Measurements from ENCODE around the gene DMRTB1.

Gene DMRTB1

GRCh38 chr1:53435151-53435550, 24.0 kb upstream of the DMRTB1 start:
- no peak for DNase-seq (ENCODE audit: low read depth, low spot score)

DNA sequence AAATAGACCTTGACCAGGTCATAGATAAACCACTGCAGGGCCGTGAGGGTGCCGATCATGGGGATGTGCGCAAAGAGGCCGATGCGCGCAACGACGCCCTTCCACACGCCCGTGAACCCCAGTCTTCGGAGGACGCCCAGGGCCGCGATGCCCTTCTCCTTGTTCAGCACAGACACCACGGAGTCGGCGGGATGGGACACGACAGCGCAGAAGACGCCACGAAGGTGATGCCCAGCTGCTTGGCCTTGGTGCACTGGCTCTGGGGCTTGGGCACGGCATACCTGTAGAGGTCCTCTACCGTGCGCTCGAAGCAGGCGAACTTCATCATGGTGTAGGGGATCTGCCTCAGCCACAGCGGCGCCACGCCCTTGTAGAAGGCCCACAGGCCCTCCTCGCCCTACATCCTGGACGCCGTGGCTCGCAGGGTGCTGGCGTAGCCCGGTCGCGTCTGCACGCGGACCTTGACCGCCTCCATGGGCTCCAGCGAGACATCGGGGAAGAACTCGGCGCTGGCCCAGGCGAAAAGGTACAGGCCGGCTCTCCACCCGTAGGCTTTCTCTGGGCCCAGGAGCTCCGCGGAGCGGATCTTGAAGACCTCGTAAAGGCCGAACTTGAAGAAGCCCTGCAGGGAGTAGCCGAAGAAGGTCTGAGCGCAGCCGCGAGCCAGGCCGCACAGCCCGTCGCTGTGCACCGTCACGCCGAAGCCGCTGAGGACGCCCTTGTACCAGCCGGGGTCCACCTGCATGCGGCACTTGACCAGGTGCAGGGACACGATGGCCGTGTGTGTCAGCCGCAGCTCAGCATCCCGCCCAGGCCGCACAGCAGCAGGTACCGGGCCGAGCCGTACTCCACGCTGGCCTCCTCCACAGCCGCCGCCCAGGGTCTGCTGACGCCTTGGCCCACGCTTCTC, 20.5 kb upstream of the DMRTB1 start:
- no peak for DNase-seq (ENCODE audit: low read depth, low spot score)

DNA sequence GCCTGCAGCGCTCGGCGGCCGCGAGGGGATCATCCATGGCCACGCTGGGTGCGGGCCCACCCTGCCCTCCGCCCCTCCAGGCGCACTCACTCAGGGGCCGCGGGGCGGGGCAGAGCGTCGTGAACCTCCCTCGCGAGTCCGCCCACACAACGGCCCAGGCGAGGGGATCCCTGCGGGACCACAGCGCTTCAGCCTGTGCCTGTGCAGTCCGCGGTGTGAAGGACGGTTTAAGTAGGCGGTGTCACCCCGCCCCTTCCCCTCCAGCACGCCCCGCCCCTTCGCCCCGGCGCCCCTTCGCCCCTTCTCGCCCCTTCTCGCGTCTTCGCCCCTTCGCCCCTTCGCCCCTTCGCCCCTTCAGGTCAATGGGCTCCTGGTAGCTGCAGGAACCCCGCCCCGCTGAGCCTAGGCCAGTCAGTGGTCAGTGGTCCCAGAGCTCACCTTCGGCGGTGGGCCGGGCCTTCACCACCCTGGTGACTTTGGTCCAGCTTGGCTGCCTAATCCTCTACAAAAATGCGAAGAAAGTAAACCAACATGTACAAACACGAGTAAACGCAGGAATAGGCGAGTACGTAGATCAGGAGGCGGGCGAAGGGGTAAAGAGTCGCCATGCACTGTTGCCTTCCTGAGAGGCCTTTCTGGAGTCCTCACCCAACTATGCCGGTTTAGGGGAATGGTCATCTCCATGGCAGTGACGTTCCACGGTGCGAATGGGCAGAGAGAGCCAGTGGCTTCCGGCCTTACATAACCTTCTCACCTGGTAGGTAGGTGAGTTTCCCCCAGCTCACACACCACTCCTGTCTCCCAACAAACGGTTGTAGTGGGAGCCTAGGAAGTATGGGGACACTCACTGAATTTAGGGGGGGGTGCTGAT, 19.6 kb upstream of the DMRTB1 start:
- DNase-seq (ENCODE audit: low read depth, low spot score) = no peak

DNA sequence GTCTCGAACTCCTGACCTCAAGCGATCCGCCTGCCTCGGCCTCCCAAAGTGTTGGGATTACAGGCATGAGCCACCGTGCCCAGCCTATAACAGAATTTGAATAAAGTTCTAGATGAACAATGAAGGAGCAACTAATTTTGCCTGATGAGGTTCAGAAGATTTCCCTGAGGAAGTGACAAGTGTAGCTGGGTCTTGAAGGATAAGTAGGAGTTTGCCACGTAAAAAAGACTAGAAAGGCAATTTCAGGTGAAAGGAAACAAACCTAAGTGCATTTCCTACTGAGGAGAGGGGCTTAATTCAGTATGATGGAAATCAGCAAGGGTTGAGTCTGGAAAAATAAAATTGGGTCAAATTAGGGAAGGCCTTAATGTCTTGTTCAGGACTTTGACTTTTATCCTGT, 18.6 kb upstream of the DMRTB1 start:
- DNase-seq (ENCODE audit: low read depth, low spot score) = no peak

DNA sequence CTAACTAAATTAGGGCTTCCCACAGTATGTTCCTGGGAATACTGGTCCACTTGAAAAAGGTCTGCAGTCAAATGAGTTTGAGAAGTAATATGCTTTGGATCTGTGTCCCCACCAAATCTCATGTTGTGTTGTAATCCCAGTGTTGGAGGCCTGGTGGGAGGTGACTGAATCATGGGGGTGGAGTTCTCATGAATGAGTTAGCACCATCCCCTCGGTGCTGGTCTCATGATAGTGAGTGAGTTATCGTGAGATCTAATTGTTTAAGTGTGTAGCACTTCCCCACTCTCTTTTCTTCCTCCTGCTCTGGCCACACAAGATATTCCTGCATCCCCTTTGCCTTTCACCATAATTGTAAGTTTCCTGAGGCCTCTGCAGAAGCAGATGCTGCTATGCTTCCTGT, 16.9 kb upstream of the DMRTB1 start:
- no peak for DNase-seq (ENCODE audit: low read depth, low spot score)

DNA sequence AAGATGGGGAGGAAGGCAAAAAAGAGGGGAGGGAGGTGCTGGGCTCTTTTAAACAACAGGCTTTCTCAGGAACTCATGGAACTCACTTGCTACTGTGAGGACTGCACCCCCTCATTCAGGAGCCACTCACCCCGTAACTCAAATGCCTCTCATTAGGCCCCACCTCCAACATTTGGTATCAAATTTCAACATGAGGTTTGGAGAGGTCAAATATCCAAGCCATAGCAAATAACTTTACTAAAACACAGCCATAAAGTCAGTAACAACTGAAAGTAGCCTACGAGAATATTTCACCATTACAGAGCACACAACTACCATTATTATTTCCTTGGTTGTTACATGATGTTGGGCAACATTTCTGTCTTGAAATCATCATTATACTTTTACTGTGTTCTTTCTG, 13.1 kb upstream of the DMRTB1 start:
- no peak for DNase-seq (ENCODE audit: low read depth, low spot score)

DNA sequence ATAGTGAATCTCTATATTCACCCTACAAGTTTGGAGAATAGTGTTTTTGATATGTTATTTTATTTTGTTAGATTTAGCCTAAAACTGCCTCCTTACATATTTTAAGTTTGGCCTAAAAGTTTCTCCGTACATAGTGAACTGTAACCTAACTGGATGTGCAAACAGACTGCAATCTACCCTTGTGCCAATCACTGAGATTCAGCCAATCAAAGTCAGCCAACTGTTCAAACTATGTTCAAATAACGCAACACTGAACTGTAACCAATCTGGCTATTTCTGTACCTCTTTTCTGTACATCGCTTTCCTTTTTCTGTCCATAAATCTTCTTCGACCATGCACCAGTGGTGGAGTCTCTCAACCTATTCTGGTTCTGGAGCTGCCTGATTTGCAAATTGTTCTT, 11.8 kb upstream of the DMRTB1 start:
- DNase-seq (ENCODE audit: low read depth, low spot score) = no peak

DNA sequence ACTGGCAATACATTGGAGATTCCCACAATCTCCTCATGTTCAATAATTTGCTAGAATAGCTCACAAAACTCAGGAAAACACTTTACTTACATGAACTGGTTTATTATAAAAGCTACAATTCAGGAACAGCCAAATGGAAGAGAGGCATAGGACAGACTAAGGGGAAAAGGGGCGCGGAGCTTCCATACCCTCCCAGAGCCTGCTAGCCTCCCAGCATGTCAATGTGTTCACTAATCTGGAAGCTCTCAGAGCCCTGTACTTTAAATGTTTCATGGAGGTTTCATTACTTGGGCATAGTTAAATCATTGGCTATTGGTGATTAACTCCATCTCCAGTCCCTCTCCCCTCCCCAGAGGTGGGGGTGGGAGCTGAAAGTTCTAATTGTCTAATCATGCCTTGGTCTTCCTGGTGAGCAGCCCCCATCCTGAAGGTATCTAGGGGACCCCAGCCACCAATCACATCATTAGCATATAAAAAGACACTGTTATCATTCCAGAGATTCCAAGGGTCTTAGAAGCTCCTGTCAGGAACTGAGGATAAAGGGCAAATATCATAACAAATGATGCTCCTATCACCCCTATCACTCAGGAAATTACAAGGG, 10.9 kb upstream of the DMRTB1 start:
- DNase-seq (ENCODE audit: low read depth, low spot score) = peak; percentile 83

DNA sequence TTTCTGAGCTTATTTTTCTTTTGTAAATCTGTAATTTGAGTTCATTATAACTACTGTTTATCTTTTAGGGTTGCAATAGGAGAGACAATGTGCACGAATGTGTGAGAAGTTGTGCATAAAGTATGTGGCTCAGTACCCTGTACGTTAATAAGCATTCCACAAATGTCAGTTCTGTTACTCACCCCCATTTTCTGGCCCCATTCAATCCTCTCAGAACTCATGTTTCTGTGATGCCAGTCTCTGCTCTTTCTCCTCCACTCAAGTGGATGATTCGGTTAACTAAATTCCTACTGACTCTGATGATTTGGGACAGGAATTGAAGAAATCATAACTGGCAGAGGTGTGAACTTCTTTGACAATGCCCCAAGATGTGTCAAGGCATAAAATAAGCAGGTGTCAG, 10.2 kb upstream of the DMRTB1 start:
- DNase-seq (ENCODE audit: low read depth, low spot score) = no peak

GRCh38 chr1:53449693-53450092, 9.5 kb upstream of the DMRTB1 start:
- DNase-seq (ENCODE audit: low read depth, low spot score) = no peak

GRCh38 chr1:53450225-53450624, 9.0 kb upstream of the DMRTB1 start:
- DNase-seq (ENCODE audit: low read depth, low spot score) = no peak

DNA sequence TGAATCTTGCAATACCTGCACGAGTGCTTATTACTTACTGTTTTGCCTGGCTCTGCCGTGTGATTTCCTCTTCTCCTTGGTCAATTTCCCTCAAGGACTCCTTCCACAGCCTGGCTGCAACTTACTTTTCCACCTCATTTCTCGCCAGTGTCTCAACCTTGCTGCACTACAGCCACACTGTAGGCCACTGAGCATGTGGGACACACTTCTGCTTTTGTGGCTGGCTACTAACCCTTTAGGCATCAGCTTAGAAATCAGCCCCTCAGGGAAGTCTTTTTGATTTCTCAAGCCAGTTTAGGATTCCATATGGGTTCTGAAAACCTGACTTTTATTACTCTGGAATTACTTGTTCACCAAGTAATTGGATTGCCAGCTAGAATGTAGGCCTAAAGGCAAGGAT, 5.2 kb upstream of the DMRTB1 start:
- no peak for DNase-seq (ENCODE audit: low read depth, low spot score)

GRCh38 chr1:53455364-53455991, 3.7 kb upstream of the DMRTB1 start:
- no peak for DNase-seq (ENCODE audit: low read depth, low spot score)

- DNase-seq (ENCODE audit: low read depth, low spot score) = no peak
Measured at GRCh38 chr1:53458634-53459033, 565 bp upstream of the DMRTB1 start.

DNA sequence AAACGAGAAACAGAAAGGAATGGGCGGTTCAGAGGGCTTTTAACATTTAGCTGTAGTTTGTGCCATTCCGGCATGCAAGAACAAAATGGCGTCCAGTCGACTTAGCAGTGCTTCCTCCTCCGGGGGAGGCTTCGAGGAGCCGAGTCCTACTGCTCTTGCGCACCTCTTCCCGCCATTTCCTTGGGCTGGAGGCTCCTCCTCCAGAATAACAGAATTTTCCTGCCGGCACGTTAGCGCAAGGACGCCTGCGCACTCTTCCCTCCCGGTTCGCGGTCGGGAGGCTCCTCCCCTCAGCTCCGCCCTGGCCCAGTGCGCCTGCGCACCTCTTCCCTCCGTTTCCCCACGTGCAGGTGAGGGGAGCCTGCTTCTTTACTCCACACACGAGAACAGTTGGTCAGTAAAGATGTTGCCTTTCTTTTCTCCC, 1.0 kb downstream of the DMRTB1 start:
- no peak for DNase-seq (ENCODE audit: low read depth, low spot score)

GRCh38 chr1:53460666-53461322, 1.6 kb downstream of the DMRTB1 start:
- no peak for DNase-seq (ENCODE audit: low read depth, low spot score)

- no peak for DNase-seq (ENCODE audit: low read depth, low spot score)
Measured at GRCh38 chr1:53461323-53462044, 2.3 kb downstream of the DMRTB1 start.

DNA sequence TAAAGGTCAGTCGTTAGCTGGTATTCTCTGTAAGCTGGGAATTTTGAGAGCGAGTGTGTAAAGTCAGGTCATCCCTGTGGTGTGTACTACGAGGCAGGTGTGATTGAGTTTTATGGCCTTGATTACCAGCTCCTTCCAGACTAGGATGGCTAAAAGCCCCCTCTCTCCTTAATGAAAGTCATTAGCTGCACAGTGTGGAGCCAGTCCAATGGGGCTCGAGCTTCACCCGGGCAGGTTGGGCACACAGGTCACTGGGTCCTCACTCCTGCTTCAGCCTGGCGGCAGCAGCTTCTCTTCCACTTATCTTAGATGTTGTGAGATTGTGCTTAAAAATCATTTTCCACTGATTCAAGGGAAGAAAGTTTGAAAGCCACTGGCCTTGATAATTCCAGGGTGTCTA, 3.0 kb downstream of the DMRTB1 start:
- DNase-seq (ENCODE audit: low read depth, low spot score) = no peak

DNA sequence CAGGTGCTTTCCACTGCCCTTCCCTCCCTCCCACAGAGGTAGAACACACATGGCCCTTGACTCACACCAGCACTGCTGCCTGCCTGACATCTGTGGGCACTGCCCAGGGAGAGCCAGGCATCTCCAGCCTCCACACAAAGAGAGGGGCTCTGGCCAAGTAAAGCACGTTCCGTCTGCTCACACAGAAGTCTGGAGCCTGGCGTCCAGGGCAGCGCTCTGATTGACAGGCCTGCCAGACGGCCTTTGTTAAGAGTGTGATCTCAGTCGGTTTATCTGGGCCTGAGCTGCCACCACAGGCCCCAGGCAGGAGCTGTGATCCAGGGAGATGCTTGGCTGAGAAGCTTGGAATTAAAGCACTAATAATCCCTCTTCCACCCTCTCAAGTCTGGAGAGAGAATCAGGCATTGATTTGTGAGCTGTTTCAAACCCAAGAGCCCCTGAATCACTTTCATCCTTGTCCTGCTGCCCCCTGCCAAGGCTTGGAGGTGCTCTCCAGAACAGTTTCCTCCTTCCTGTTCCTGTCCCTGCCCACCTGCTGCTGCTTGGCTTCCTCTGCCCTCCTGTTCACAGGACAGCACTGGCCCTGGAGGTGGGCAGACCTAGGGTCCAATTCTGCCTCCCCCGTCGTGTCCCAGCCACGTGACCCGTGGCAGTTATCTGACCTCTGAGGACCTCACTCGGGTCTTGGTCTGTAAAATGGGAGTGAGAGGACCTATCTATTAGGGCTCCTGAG, 3.7 kb downstream of the DMRTB1 start:
- no peak for DNase-seq (ENCODE audit: low read depth, low spot score)

Data from iPS DF 19.7 (cell line).